Measurements from ENCODE around the gene RPL18.
"Not testable (repeated sequence)": the region's sequence is repeated elsewhere in the genome, so short reads cannot be mapped to it uniquely, and the experiment has no call there.

RPL18 gene

DNA sequence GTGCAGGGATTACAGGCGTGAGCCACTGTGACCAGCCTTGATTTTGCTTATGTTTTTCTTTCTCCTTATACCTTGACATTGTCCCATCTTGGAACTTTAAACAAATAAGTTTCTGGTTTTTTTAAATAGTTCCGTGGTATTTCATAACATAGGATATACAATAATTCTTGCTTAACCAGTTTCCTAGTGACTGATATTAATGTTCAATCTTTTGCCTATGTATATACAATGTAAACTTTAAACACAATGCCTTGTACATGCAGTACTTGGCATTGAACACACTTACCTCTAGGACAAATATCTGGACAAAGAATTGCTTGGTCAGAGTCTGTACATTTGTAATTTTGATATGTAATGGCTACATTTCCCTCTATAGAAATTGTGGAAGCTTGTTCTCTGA lies 36.8 kb downstream of the RPL18 start:
- no peak for DNase-seq (ENCODE audit: low read depth in 1 of 2, low spot score in 1 of 2)
- no peak overlapping the region for H3K4me3 ChIP-seq (replicated peaks; ENCODE audit: insufficient read depth, low read length)
- TF ChIP-seq, protein P1, sequence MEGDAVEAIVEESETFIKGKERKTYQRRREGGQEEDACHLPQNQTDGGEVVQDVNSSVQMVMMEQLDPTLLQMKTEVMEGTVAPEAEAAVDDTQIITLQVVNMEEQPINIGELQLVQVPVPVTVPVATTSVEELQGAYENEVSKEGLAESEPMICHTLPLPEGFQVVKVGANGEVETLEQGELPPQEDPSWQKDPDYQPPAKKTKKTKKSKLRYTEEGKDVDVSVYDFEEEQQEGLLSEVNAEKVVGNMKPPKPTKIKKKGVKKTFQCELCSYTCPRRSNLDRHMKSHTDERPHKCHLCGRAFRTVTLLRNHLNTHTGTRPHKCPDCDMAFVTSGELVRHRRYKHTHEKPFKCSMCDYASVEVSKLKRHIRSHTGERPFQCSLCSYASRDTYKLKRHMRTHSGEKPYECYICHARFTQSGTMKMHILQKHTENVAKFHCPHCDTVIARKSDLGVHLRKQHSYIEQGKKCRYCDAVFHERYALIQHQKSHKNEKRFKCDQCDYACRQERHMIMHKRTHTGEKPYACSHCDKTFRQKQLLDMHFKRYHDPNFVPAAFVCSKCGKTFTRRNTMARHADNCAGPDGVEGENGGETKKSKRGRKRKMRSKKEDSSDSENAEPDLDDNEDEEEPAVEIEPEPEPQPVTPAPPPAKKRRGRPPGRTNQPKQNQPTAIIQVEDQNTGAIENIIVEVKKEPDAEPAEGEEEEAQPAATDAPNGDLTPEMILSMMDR (IDR thresholded peaks at IDR 0.05; ENCODE audit: insufficient read depth, low read length), result no peak
- TF ChIP-seq, protein P2, sequence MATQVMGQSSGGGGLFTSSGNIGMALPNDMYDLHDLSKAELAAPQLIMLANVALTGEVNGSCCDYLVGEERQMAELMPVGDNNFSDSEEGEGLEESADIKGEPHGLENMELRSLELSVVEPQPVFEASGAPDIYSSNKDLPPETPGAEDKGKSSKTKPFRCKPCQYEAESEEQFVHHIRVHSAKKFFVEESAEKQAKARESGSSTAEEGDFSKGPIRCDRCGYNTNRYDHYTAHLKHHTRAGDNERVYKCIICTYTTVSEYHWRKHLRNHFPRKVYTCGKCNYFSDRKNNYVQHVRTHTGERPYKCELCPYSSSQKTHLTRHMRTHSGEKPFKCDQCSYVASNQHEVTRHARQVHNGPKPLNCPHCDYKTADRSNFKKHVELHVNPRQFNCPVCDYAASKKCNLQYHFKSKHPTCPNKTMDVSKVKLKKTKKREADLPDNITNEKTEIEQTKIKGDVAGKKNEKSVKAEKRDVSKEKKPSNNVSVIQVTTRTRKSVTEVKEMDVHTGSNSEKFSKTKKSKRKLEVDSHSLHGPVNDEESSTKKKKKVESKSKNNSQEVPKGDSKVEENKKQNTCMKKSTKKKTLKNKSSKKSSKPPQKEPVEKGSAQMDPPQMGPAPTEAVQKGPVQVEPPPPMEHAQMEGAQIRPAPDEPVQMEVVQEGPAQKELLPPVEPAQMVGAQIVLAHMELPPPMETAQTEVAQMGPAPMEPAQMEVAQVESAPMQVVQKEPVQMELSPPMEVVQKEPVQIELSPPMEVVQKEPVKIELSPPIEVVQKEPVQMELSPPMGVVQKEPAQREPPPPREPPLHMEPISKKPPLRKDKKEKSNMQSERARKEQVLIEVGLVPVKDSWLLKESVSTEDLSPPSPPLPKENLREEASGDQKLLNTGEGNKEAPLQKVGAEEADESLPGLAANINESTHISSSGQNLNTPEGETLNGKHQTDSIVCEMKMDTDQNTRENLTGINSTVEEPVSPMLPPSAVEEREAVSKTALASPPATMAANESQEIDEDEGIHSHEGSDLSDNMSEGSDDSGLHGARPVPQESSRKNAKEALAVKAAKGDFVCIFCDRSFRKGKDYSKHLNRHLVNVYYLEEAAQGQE (IDR thresholded peaks at IDR 0.05; ENCODE audit: insufficient replicate concordance, low read depth), result no peak
- TF ChIP-seq SPI1 (IDR thresholded peaks at IDR 0.05; ENCODE audit: borderline replicate concordance, low read depth) (no peak), POLR2AphosphoS5 (IDR thresholded peaks at IDR 0.05; ENCODE audit: low read depth) (no peak), GABPA (IDR thresholded peaks at IDR 0.05; ENCODE audit: low read depth) (no peak)
- H3K27ac ChIP-seq (replicated peaks), result no peak overlapping the region
- no peaks in the 10 kb centered on the region for H3K27me3 ChIP-seq (ENCODE audit: insufficient read depth, poor library complexity, severe bottlenecking)

DNA sequence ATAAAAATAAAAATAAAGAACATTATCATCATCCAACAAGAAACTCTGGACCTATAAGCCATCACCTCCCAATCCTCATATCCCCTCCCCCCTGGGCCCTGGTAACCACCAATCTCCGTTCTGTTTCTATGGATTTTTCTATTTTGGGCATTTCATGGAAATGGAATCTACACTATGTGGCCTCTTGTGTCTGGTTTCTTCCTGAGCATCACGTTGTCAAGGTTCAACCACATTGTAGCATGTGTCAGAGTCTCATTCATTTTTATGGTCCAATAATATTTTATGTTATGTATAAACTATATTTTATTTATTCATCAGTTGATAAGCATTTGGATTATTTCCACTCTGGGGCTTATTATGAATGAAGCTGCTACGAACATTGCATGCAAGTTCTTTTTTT lies 40.1 kb downstream of the RPL18 start:
- DNase-seq (ENCODE audit: low read depth in 1 of 2, low spot score in 1 of 2), result no peak
- H3K4me3 ChIP-seq (replicated peaks; ENCODE audit: insufficient read depth, low read length), result no peak overlapping the region

DNA sequence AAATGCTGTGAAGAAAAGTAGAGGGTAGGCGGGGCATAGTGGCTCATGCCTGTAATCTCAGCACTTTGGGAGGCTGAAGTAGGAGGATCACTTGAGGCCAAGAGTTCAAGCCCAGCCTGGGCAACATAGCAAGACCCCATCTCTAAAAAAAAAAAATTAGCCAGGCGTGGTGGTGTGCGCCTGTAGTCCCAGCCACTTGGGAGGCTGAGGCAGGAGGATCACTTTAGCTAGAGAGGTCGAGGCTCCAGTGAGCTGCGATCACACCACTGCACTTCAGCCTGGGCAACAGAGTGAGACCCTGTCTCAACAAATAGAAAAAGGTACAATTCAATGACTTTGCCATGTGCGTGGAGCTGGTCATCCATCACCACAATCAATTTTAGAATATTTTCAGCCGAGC lies 41.1 kb downstream of the RPL18 start:
- not testable (repeated sequence) for H3K4me3 ChIP-seq (replicated peaks; ENCODE audit: insufficient read depth, low read length); DNase-seq (ENCODE audit: low read depth in 1 of 2, low spot score in 1 of 2); H3K27ac ChIP-seq (replicated peaks); H3K27me3 ChIP-seq (ENCODE audit: insufficient read depth, poor library complexity, severe bottlenecking)

More for the DNA sequence above, 40.1 kb downstream of the RPL18 start:
- TF ChIP-seq, protein P1 (IDR thresholded peaks at IDR 0.05; ENCODE audit: insufficient read depth, low read length), result no peak
- TF ChIP-seq SPI1 (IDR thresholded peaks at IDR 0.05; ENCODE audit: borderline replicate concordance, low read depth), result no peak
- TF ChIP-seq POLR2AphosphoS5 (IDR thresholded peaks at IDR 0.05; ENCODE audit: low read depth), result no peak
- TF ChIP-seq, protein P2 (IDR thresholded peaks at IDR 0.05; ENCODE audit: insufficient replicate concordance, low read depth), result no peak
- no peak for TF ChIP-seq GABPA (IDR thresholded peaks at IDR 0.05; ENCODE audit: low read depth)
- Histone ChIP-seq H3K27ac (replicated peaks) (no peak overlapping the region), H3K27me3 (ENCODE audit: insufficient read depth, poor library complexity, severe bottlenecking) (no peaks in the 10 kb centered on the region)

DNA sequence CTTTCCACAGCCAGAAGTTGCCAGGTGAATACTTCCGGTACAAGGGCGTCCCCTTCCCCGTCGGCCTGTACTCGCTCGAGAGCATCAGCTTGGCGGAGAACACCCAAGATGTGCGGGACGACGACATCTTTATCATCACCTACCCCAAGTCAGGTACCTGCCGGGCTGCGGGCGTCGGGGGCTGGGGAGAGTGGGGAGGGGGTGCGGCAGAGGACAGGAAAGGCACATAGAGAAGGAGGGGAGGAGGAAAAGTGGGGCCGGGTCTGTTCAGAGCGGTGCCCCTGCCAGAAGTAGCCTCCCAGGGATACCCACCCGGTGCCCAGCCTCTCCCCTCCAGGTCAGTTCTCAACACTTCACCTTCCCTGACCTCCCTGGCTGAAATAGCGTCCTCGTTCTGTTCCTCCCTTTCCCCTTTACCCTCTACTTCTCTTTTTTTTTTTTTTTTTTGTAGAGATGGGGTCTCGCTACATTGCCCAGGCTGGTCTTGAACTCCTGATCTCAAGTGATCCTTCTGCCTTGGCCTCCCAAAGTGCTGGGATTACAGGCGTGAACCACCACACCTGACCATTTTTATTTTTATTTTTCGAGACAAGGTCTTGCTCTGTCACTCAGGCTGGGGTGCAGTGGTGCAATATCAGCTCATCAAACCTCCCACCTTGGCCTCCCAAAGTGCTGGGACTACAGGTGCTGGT lies 42.9 kb downstream of the RPL18 start:
- Histone ChIP-seq H3K27me3 (ENCODE audit: insufficient read depth, poor library complexity, severe bottlenecking) (no peaks in the 10 kb centered on the region), H3K27ac (replicated peaks) (no peak overlapping the region), H3K4me3 (replicated peaks; ENCODE audit: insufficient read depth, low read length) (no peak overlapping the region)
- no peak for TF ChIP-seq GABPA (IDR thresholded peaks at IDR 0.05; ENCODE audit: low read depth)
- DNase-seq (ENCODE audit: low read depth in 1 of 2, low spot score in 1 of 2), result no peak

DNA sequence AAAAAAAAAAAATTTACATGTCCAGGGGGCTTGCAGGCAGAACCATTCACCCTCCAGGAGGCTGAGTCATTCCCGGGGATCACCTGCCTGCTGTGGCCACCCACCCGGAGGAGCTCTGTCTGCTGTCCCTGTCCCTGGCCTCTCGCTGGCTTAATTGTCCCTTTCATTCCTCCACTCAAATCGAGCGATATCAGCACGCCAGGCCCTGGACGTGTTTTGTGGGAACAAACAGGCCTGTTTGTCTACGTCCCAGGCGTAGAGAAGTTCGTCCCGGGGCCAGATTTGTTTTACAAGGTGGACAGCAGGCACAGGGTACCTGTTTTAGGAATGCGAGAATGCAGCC lies 45.8 kb downstream of the RPL18 start:
- TF ChIP-seq, protein P1 (IDR thresholded peaks at IDR 0.05; ENCODE audit: insufficient read depth, low read length), result no peak
- TF ChIP-seq SPI1 (IDR thresholded peaks at IDR 0.05; ENCODE audit: borderline replicate concordance, low read depth), result no peak
- TF ChIP-seq, protein P2 (IDR thresholded peaks at IDR 0.05; ENCODE audit: insufficient replicate concordance, low read depth), result no peak
- no peak for TF ChIP-seq POLR2AphosphoS5 (IDR thresholded peaks at IDR 0.05; ENCODE audit: low read depth)
- TF ChIP-seq GABPA (IDR thresholded peaks at IDR 0.05; ENCODE audit: low read depth), result no peak
- H3K4me3 ChIP-seq (replicated peaks; ENCODE audit: insufficient read depth, low read length), result no peak overlapping the region
- H3K27ac ChIP-seq (replicated peaks), result no peak overlapping the region
- H3K27me3 ChIP-seq (ENCODE audit: insufficient read depth, poor library complexity, severe bottlenecking), result no peaks in the 10 kb centered on the region
- DNase-seq (ENCODE audit: low read depth in 1 of 2, low spot score in 1 of 2), result no peak
